Activated T-cell treated with anti-CD3 and anti-CD28 coated beads, Interleukin-2, amount 50 U/mL, for 4 hours (primary cell): ENCODE data around the gene PIWIL4. TPM values are rescaled to one million over a fixed set of nuclear protein-coding genes. Genes with fewer than 3 reads are reported as not detected.

Experiments
- ATAC-seq, 2 donors: fragments of 200-7000 bp; cut with Tn5 transposase; one replicate each; pipeline ENCODE4 v1.10.0; 2021
- DNase-seq: peaks from one replicate; pipeline ENCODE4 v3.0.0-alpha.2; 2020
- H3K27me3 Mint-ChIP-seq: one replicate; pipeline ENCODE4 v1.8.0; 2021; ENCODE audit warnings: low read depth, mixed read lengths
- H3K36me3 Mint-ChIP-seq: one replicate; pipeline ENCODE4 v1.8.0; 2022; ENCODE audit warnings: mixed read lengths; ENCODE audit not compliant: insufficient read depth
- H3K4me1 Mint-ChIP-seq: one replicate; pipeline ENCODE4 v1.8.0; 2021; ENCODE audit warnings: low read depth, mixed read lengths
- H3K4me3 Mint-ChIP-seq: one replicate; pipeline ENCODE4 v1.8.0; 2021; ENCODE audit warnings: mild to moderate bottlenecking, moderate library complexity, mixed read lengths
- H3K9me3 Mint-ChIP-seq: one replicate; pipeline ENCODE4 v1.8.0; 2021; ENCODE audit warnings: mixed read lengths
- total RNA-seq, 3 donors: library from RNA; stranded (reverse); gene quantifications; one replicate each; pipeline ENCODE4 v1.2.1, GENCODE V29; 2021

PIWIL4 gene
- total RNA-seq, 3 donors from 2014 or later: 0.32 to 0.54 (median 0.33) TPM

- DNase-seq (no peak), ATAC-seq (no peak)
- no peak overlapping the region for H3K4me3 Mint-ChIP-seq
- peaks cover 3% of the 10 kb centered on the region for H3K9me3 Mint-ChIP-seq
- H3K36me3 Mint-ChIP-seq: no peaks in the 10 kb centered on the region
- H3K27me3 Mint-ChIP-seq: peaks cover under 1% of the 10 kb centered on the region
- peaks cover 1% of the 10 kb centered on the region for H3K4me1 Mint-ChIP-seq
Observed at GRCh38 chr11:94664346-94664745, 97.2 kb downstream of the PIWIL4 start.

GRCh38 chr11:94665116-94665659 is 98.0 kb downstream of the PIWIL4 start:
- DNase-seq (no peak), ATAC-seq (no peak)
- H3K9me3 Mint-ChIP-seq: peaks cover 3% of the 10 kb centered on the region
- no peaks in the 10 kb centered on the region for H3K36me3 Mint-ChIP-seq
- H3K27me3 Mint-ChIP-seq: no peaks in the 10 kb centered on the region
- H3K4me1 Mint-ChIP-seq: peaks cover 1% of the 10 kb centered on the region
- H3K4me3 Mint-ChIP-seq: no peak overlapping the region

- no peaks in the 10 kb centered on the region for H3K4me1 Mint-ChIP-seq
- H3K4me3 Mint-ChIP-seq: no peak overlapping the region
- H3K27me3 Mint-ChIP-seq: peaks cover 2% of the 10 kb centered on the region
- ATAC-seq (no peak), DNase-seq (no peak)
- peaks cover 3% of the 10 kb centered on the region for H3K9me3 Mint-ChIP-seq
- H3K36me3 Mint-ChIP-seq: no peaks in the 10 kb centered on the region
Observed at GRCh38 chr11:94666792-94667721, 99.9 kb downstream of the PIWIL4 start.

- Mint-ChIP-seq H3K36me3 (no peaks in the 10 kb centered on the region), H3K27me3 (peaks cover 2% of the 10 kb centered on the region), H3K9me3 (peaks cover under 1% of the 10 kb centered on the region), H3K4me1 (no peaks in the 10 kb centered on the region), H3K4me3 (no peak overlapping the region)
- DNase-seq: no peak
- no peak for ATAC-seq
Observed at GRCh38 chr11:94668212-94668793, 101.1 kb downstream of the PIWIL4 start.

GRCh38 chr11:94669023-94669422 is 101.9 kb downstream of the PIWIL4 start:
- H3K27me3 Mint-ChIP-seq: peaks cover 2% of the 10 kb centered on the region
- H3K36me3 Mint-ChIP-seq: no peaks in the 10 kb centered on the region
- DNase-seq (no peak), ATAC-seq (no peak)
- H3K4me3 Mint-ChIP-seq: no peak overlapping the region
- no peaks in the 10 kb centered on the region for H3K9me3 Mint-ChIP-seq
- H3K4me1 Mint-ChIP-seq: no peaks in the 10 kb centered on the region

Other genes starting within 250 kb of the PIWIL4 start
- under 1 TPM in 1 of 3 donors, not detected in 2; 0.05 TPM for gene GPR83, start 165.9 kb upstream of the PIWIL4 start, total RNA-seq
- gene MRE11, start 73.5 kb upstream of the PIWIL4 start, total RNA-seq: 10 to 100 TPM; 28.6 to 34.3 (median 30.9) TPM
- 10 to 100 TPM; 14.7 to 18.8 (median 17.2) TPM for gene ANKRD49, start 73.4 kb upstream of the PIWIL4 start, total RNA-seq
- not detected for gene C11orf97, start 54.9 kb upstream of the PIWIL4 start, total RNA-seq
- gene FUT4, start 23.4 kb upstream of the PIWIL4 start, total RNA-seq: 1 to 10 TPM; 7.6 to 8.2 (median 7.9) TPM
- gene AMOTL1, start 201.0 kb downstream of the PIWIL4 start, total RNA-seq: under 1 TPM; 0.25 to 0.73 (median 0.69) TPM